GM23338 (cell line): ENCODE results near the gene ELFN1. TPM values are rescaled to one million over a fixed set of nuclear protein-coding genes. Genes with fewer than 3 reads are reported as not detected.

Experiments
- ATAC-seq: fragments of 200-7000 bp; cut with Tn5 transposase; 3 replicates; pipeline ENCODE4 v1.9.1; 2020
- DNase-seq: peaks from one replicate; pipeline ENCODE4 v3.0.0-alpha.2; 2015; ENCODE audit warnings: low spot score
- H2AFZ ChIP-seq: fragments of 200-600 bp; sonication (generic); 2 replicates; pipeline ENCODE4 v1.8.0; 2016; ENCODE audit warnings: antibody characterized with exemption, mild to moderate bottlenecking, moderate library complexity
- H3F3A ChIP-seq: fragments of 200-600 bp; sonication (generic); replicated peaks from 2 replicates; pipeline ENCODE4 v1.8.0; 2017; ENCODE audit warnings: antibody characterized with exemption, mixed run types, low read depth
- H3K27ac ChIP-seq: fragments of 200-600 bp; sonication (generic); 2 replicates; pipeline ENCODE4 v1.6.1; 2016; ENCODE audit warnings: low read depth
- H3K27me3 ChIP-seq: fragments of 200-600 bp; sonication (generic); 2 replicates; pipeline ENCODE4 v1.8.0; 2016; ENCODE audit warnings: mild to moderate bottlenecking, mixed run types, moderate library complexity; ENCODE audit not compliant: insufficient read depth
- H3K36me3 ChIP-seq: fragments of 200-600 bp; sonication (generic); 2 replicates; pipeline ENCODE4 v1.8.0; 2016; ENCODE audit warnings: mild to moderate bottlenecking; ENCODE audit not compliant: insufficient read depth
- H3K4me1 ChIP-seq: fragments of 200-600 bp; sonication (generic); 2 replicates; pipeline ENCODE4 v1.8.0; 2016; ENCODE audit warnings: mild to moderate bottlenecking, moderate library complexity; ENCODE audit not compliant: insufficient read depth
- H3K4me2 ChIP-seq: fragments of 200-600 bp; sonication (generic); 2 replicates; pipeline ENCODE4 v1.7.1; 2017; ENCODE audit warnings: mixed run types
- H3K4me3 ChIP-seq: fragments of 200-600 bp; sonication (generic); 2 replicates; pipeline ENCODE4 v1.6.1; 2016; ENCODE audit warnings: mixed run types
- H3K79me2 ChIP-seq: fragments of 200-600 bp; sonication (generic); replicated peaks from 2 replicates; pipeline ENCODE4 v1.8.0; 2017; ENCODE audit warnings: mild to moderate bottlenecking; ENCODE audit not compliant: insufficient read depth
- H3K9me2 ChIP-seq: fragments of 200-600 bp; sonication (generic); 2 replicates; pipeline ENCODE4 v1.8.0; 2017; ENCODE audit not compliant: insufficient read depth
- H4K20me1 ChIP-seq: fragments of 200-600 bp; sonication (generic); replicated peaks from 2 replicates; pipeline ENCODE4 v1.8.0; 2017; ENCODE audit warnings: mild to moderate bottlenecking; ENCODE audit not compliant: insufficient read depth
- H3K27ac Mint-ChIP-seq: 2 replicates; pipeline ENCODE4 v1.8.0; 2020; ENCODE audit warnings: inconsistent platforms, mild to moderate bottlenecking, moderate library complexity, mixed read lengths
- H3K27me3 Mint-ChIP-seq: 3 replicates; pipeline ENCODE4 v1.8.0; 2022; ENCODE audit warnings: low read depth, mild to moderate bottlenecking, moderate library complexity, mixed read lengths, inconsistent platforms; ENCODE audit not compliant: insufficient read depth, poor library complexity
- H3K36me3 Mint-ChIP-seq: 3 replicates; pipeline ENCODE4 v1.8.0; 2021; ENCODE audit warnings: low read depth, mild to moderate bottlenecking, inconsistent platforms, moderate library complexity, mixed read lengths
- H3K4me1 Mint-ChIP-seq: 3 replicates; pipeline ENCODE4 v1.8.0; 2020; ENCODE audit warnings: mild to moderate bottlenecking, inconsistent platforms, mixed read lengths
- H3K4me3 Mint-ChIP-seq: 3 replicates; pipeline ENCODE4 v1.8.0; 2021; ENCODE audit warnings: moderate library complexity, mild to moderate bottlenecking, inconsistent platforms, mixed read lengths
- H3K9me3 Mint-ChIP-seq: 3 replicates; pipeline ENCODE4 v1.8.0; 2020; ENCODE audit warnings: moderate library complexity, mild to moderate bottlenecking, inconsistent platforms, mixed read lengths
- CREB1 ChIP-seq: fragments of 250-450 bp; sonication (Bioruptor Pico); IDR thresholded peaks from 2 replicates; pipeline ENCODE4 v1.5.0; 2020; ENCODE audit warnings: low read depth, mild to moderate bottlenecking, moderate library complexity
- CTCF ChIP-seq, 2 experiments: fragments of 200-600 bp in 1 of 2; sonication (generic) in 1 of 2; conservative IDR thresholded peaks; 2 replicates each; pipeline versions ENCODE4 v1.5.1 to v1.6.1; 2016 to 2017; ENCODE audit warnings: antibody characterized with exemption in 2 of 2, low read depth in 2 of 2, mild to moderate bottlenecking in 2 of 2, moderate library complexity in 1 of 2
- EZH2 ChIP-seq: fragments of 200-600 bp; sonication (generic); IDR thresholded peaks from one replicate; pipeline ENCODE4 v1.8.0; 2017; ENCODE audit warnings: antibody characterized with exemption, mild to moderate bottlenecking, low read depth; ENCODE audit not compliant: unreplicated experiment
- EZH2phosphoT487 ChIP-seq: fragments of 200-600 bp; sonication (generic); IDR thresholded peaks from one replicate; pipeline ENCODE4 v1.8.1; 2018; ENCODE audit warnings: antibody characterized with exemption; ENCODE audit not compliant: unreplicated experiment
- JUNB ChIP-seq: IDR thresholded peaks from one replicate; pipeline ENCODE4 v1.6.1; 2016; ENCODE audit warnings: antibody characterized with exemption; ENCODE audit not compliant: unreplicated experiment
- NANOG ChIP-seq: IDR thresholded peaks from 2 replicates; pipeline ENCODE4 v1.6.1; 2016; ENCODE audit warnings: antibody characterized with exemption, borderline replicate concordance
- POLR2AphosphoS5 ChIP-seq: IDR thresholded peaks from 2 replicates; pipeline ENCODE4 v1.6.1; 2016; ENCODE audit warnings: antibody characterized with exemption, low read depth
- STAT1 ChIP-seq: IDR thresholded peaks from one replicate; pipeline ENCODE4 v1.6.1; 2016; ENCODE audit warnings: antibody characterized with exemption; ENCODE audit not compliant: unreplicated experiment
- ZNF114 ChIP-seq: fragments of 250-450 bp; sonication (Bioruptor Pico); IDR thresholded peaks from 2 replicates; pipeline ENCODE4 v1.5.0; 2020; ENCODE audit warnings: mild to moderate bottlenecking, moderate library complexity
- ZNF331 ChIP-seq: fragments of 250-450 bp; sonication (Bioruptor Pico); IDR thresholded peaks from 2 replicates; pipeline ENCODE4 v1.5.0; 2020; ENCODE audit warnings: low read depth, mild to moderate bottlenecking, moderate library complexity
- polyA plus RNA-seq: library from polyadenylated mRNA; unstranded; fragments of >200 nt; fragmentation: Nextera tagmentation; extraction: Ambion mirVana; gene quantifications from 2 replicates; pipeline ENCODE4 v1.2.1, GENCODE V29; 2016
- total RNA-seq: library from RNA; depleted of rRNA; stranded (reverse); fragments of >200 nt; shearing (Covaris generic); gene quantifications from 2 replicates; pipeline ENCODE4 v1.2.3, GENCODE V29; 2014
- TF ChIP-seq, protein P1 (sequence below): IDR thresholded peaks from one replicate; pipeline ENCODE4 v1.6.1; 2018; ENCODE audit warnings: antibody characterized with exemption; ENCODE audit not compliant: unreplicated experiment
- TF ChIP-seq, protein P2 (sequence below): IDR thresholded peaks from 2 replicates; pipeline ENCODE4 v1.6.1; 2016; ENCODE audit warnings: antibody characterized with exemption

Gene ELFN1
- total and polyA plus RNA-seq, 2 experiments from 2014 or later, result 0.08 to 3.5 TPM

GRCh38 chr7:1689311-1689710, 19.2 kb downstream of the ELFN1 start:
- H3K9me2 ChIP-seq, result 0 out of 2 replicates have a peak, but pooled peaks cover 2% of the 10 kb centered on the region
- no peak for ATAC-seq
- Mint-ChIP-seq H3K27ac (no peak overlapping the region), H3K27me3 (peaks cover 6% of the 10 kb centered on the region), H3K4me3 (no peak overlapping the region), H3K36me3 (0 out of 3 replicates have a peak, but pooled peaks cover 2% of the 10 kb centered on the region), H3K9me3 (peaks cover 13% of the 10 kb centered on the region), H3K4me1 (peaks cover 2% of the 10 kb centered on the region; the same call in 2 of the 3 replicates)
- no peaks in the 10 kb centered on the region for H4K20me1 ChIP-seq
- TF ChIP-seq, protein P1, sequence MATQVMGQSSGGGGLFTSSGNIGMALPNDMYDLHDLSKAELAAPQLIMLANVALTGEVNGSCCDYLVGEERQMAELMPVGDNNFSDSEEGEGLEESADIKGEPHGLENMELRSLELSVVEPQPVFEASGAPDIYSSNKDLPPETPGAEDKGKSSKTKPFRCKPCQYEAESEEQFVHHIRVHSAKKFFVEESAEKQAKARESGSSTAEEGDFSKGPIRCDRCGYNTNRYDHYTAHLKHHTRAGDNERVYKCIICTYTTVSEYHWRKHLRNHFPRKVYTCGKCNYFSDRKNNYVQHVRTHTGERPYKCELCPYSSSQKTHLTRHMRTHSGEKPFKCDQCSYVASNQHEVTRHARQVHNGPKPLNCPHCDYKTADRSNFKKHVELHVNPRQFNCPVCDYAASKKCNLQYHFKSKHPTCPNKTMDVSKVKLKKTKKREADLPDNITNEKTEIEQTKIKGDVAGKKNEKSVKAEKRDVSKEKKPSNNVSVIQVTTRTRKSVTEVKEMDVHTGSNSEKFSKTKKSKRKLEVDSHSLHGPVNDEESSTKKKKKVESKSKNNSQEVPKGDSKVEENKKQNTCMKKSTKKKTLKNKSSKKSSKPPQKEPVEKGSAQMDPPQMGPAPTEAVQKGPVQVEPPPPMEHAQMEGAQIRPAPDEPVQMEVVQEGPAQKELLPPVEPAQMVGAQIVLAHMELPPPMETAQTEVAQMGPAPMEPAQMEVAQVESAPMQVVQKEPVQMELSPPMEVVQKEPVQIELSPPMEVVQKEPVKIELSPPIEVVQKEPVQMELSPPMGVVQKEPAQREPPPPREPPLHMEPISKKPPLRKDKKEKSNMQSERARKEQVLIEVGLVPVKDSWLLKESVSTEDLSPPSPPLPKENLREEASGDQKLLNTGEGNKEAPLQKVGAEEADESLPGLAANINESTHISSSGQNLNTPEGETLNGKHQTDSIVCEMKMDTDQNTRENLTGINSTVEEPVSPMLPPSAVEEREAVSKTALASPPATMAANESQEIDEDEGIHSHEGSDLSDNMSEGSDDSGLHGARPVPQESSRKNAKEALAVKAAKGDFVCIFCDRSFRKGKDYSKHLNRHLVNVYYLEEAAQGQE, result no peak
- TF ChIP-seq EZH2 (no peak), STAT1 (no peak), JUNB (no peak), POLR2AphosphoS5 (no peak), ZNF114 (no peak), NANOG (no peak), CREB1 (CRISPR knock-in tag) (no peak)
- TF ChIP-seq, protein P2, sequence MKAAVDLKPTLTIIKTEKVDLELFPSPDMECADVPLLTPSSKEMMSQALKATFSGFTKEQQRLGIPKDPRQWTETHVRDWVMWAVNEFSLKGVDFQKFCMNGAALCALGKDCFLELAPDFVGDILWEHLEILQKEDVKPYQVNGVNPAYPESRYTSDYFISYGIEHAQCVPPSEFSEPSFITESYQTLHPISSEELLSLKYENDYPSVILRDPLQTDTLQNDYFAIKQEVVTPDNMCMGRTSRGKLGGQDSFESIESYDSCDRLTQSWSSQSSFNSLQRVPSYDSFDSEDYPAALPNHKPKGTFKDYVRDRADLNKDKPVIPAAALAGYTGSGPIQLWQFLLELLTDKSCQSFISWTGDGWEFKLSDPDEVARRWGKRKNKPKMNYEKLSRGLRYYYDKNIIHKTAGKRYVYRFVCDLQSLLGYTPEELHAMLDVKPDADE, result no peak
- H2AFZ ChIP-seq, result no peak overlapping the region
- no peaks in the 10 kb centered on the region for H3K36me3 ChIP-seq
- H3K27ac ChIP-seq, result no peak overlapping the region
- no peaks in the 10 kb centered on the region for H3K4me1 ChIP-seq
- no peak for DNase-seq
- no peak overlapping the region for H3K4me3 ChIP-seq
- H3K79me2 ChIP-seq, result no peaks in the 10 kb centered on the region
- H3K4me2 ChIP-seq, result no peak overlapping the region
- no peaks in the 10 kb centered on the region for H3K27me3 ChIP-seq
- no peaks in the 10 kb centered on the region for H3F3A ChIP-seq

DNA sequence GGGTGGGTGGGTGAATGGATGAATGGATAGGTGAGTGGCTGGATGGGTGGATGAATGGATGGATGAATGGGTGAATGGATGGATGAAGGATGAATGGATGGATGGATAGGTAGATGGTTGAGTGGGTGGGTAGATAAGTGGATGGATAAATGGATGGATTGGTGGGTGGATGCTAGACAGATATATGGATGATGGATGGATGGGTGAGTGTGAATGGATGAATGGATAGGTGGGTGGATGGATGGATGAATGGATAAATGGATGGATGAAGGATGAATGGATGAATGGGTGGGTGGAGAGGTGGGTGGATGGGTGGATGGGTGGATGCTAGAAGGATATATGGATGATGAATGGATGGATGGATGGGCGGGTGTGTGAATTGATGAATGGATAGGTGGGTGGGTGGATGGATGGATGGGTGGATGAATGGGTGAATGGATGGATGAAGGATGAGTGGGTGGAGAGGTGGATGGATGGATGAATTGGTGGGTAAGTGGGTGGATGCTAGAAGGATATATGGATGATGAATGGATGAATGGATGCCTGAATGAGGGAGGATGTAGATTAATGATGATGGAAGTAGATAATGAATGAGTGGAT, 20.4 kb downstream of the ELFN1 start:
- Histone ChIP-seq H3K36me3 (no peaks in the 10 kb centered on the region), H3K27ac (no peak overlapping the region)
- DNase-seq, result no peak
- TF ChIP-seq CTCF (conservative IDR thresholded peaks at IDR 0.05; ENCODE audit: low read depth in 2 of 2) (no peak), CREB1 (CRISPR knock-in tag) (no peak), POLR2AphosphoS5 (no peak), ZNF331 (no peak), EZH2phosphoT487 (no peak)

More for the DNA sequence above, 20.4 kb downstream of the ELFN1 start:
- Mint-ChIP-seq H3K36me3 (no peaks in the 10 kb centered on the region), H3K9me3 (peaks cover 5% of the 10 kb centered on the region), H3K27me3 (peaks cover 8% of the 10 kb centered on the region), H3K4me3 (no peak overlapping the region), H3K4me1 (peaks cover 8% of the 10 kb centered on the region), H3K27ac (no peak overlapping the region)
- Histone ChIP-seq H3K27me3 (no peaks in the 10 kb centered on the region), H3K9me2 (0 out of 2 replicates have a peak, but pooled peaks cover 2% of the 10 kb centered on the region), H3K4me1 (no peaks in the 10 kb centered on the region), H3K4me2 (no peak overlapping the region), H4K20me1 (no peaks in the 10 kb centered on the region), H3F3A (no peaks in the 10 kb centered on the region), H3K4me3 (no peak overlapping the region), H3K79me2 (no peaks in the 10 kb centered on the region), H2AFZ (no peak overlapping the region)
- no peak for ATAC-seq
